Naive thymus-derived CD4-positive, alpha-beta T cell (primary cell): ENCODE measurements around the gene RFTN2. TPM values are rescaled to one million over a fixed set of nuclear protein-coding genes. Genes with fewer than 3 reads are reported as not detected.
"Not testable (repeated sequence)": the region's sequence is repeated elsewhere in the genome, so short reads cannot be mapped to it uniquely, and the experiment has no call there.

Experiments
- ATAC-seq: fragments of 150-1000 bp; cut with Tn5 transposase; 2 replicates; pipeline ENCODE4 v1.10.0; 2021; ENCODE audit warnings: mild to moderate bottlenecking, moderate library complexity
- CTCF ChIA-PET: fragments of 350-600 bp; sonication (Branson Sonifier 250); formaldehyde crosslinking; loops from one replicate; lab custom pipeline; 2021; ENCODE audit warnings: antibody characterized with exemption; lab: Charles Lee
- POLR2A ChIA-PET: fragments of 350-600 bp; sonication (Branson Sonifier 250); formaldehyde crosslinking; loops from one replicate; lab custom pipeline; 2021; ENCODE audit warnings: antibody characterized with exemption, inconsistent platforms; lab: Charles Lee
- DNase-seq, 9 donors: peaks; one replicate each; pipeline versions ENCODE4 v3.0.0 to v3.0.0-alpha.2; 2020 to 2022; ENCODE audit warnings: mixed read lengths in 1 of 9
- H3K27ac ChIP-seq: one replicate; pipeline ENCODE4 v1.7.0; 2013; ENCODE audit warnings: mild to moderate bottlenecking, low read depth, low read length, moderate library complexity
- H3K27me3 ChIP-seq, 2 donors: one replicate each; pipeline ENCODE4 v1.7.0; 2013; ENCODE audit warnings: low read length in 2 of 2, mild to moderate bottlenecking in 2 of 2, moderate library complexity in 2 of 2; ENCODE audit not compliant: control insufficient read depth in 2 of 2, insufficient read depth in 2 of 2
- H3K36me3 ChIP-seq, 3 experiments: 1 replicate in 2 of 3; 2 replicates in 1 of 3; pipeline ENCODE4 v1.7.0; 2013; ENCODE audit warnings: low read length in 3 of 3, mild to moderate bottlenecking in 3 of 3, moderate library complexity in 1 of 3; ENCODE audit not compliant: insufficient read depth in 3 of 3, control insufficient read depth in 2 of 3
- H3K4me1 ChIP-seq, 2 donors: one replicate each; pipeline ENCODE4 v1.7.0; 2013; ENCODE audit warnings: low read length in 2 of 2, mild to moderate bottlenecking in 2 of 2, moderate library complexity in 1 of 2; ENCODE audit not compliant: control insufficient read depth in 2 of 2, insufficient read depth in 2 of 2
- H3K4me3 ChIP-seq: 2 replicates; pipeline ENCODE4 v1.7.0; 2013; ENCODE audit warnings: mild to moderate bottlenecking, low read length
- H3K9me3 ChIP-seq, 3 experiments: 1 replicate in 2 of 3; 2 replicates in 1 of 3; pipeline ENCODE4 v1.7.0; 2013; ENCODE audit warnings: low read length in 3 of 3; ENCODE audit not compliant: control insufficient read depth in 2 of 3
- H3K27ac Mint-ChIP-seq, 9 donors: one replicate each; pipeline ENCODE4 v1.8.0; 2020 to 2022; ENCODE audit warnings: mixed read lengths in 9 of 9, mild to moderate bottlenecking in 8 of 9, moderate library complexity in 5 of 9, inconsistent platforms in 2 of 9
- H3K27me3 Mint-ChIP-seq, 5 donors: one replicate each; pipeline ENCODE4 v1.8.0; 2021 to 2022; ENCODE audit warnings: mixed read lengths in 5 of 5, mild to moderate bottlenecking in 1 of 5
- H3K36me3 Mint-ChIP-seq, 5 donors: one replicate each; pipeline ENCODE4 v1.8.0; 2020 to 2022; ENCODE audit warnings: mixed read lengths in 5 of 5, mild to moderate bottlenecking in 3 of 5, inconsistent platforms in 1 of 5
- H3K4me1 Mint-ChIP-seq, 7 donors: one replicate each; pipeline ENCODE4 v1.8.0; 2020 to 2022; ENCODE audit warnings: mixed read lengths in 7 of 7, mild to moderate bottlenecking in 3 of 7, inconsistent platforms in 1 of 7
- H3K4me3 Mint-ChIP-seq, 10 donors: one replicate each; pipeline ENCODE4 v1.8.0; 2020 to 2022; ENCODE audit warnings: mild to moderate bottlenecking in 10 of 10, mixed read lengths in 10 of 10, moderate library complexity in 6 of 10, inconsistent platforms in 2 of 10
- H3K9me3 Mint-ChIP-seq, 11 donors: one replicate each; pipeline ENCODE4 v1.8.0; 2020 to 2022; ENCODE audit warnings: mixed read lengths in 11 of 11, mild to moderate bottlenecking in 4 of 11, inconsistent platforms in 1 of 11, moderate library complexity in 1 of 11
- intact Hi-C, 2 donors: fragments of 100-400 bp; cut with micrococcal nuclease; formaldehyde crosslinking; loops; one replicate each; pipeline ENCODE4 v1.15.1; 2023
- polyA plus RNA-seq, 2 donors: library from polyadenylated mRNA; unstranded; fragments of 300-500 nt; fragmentation: Illumina TruSeq; gene quantifications; one replicate each; pipeline ENCODE4 v1.2.3, GENCODE V29; 2021
- total RNA-seq, 6 experiments: library from RNA in 5 of 6; stranded (reverse) in 5 of 6; gene quantifications; 1 replicate in 5 of 6; 2 replicates in 1 of 6; pipeline ENCODE4 v1.2.3 and lab custom pipeline; 2021 to 2026

RFTN2 gene
- total and polyA plus RNA-seq, 7 experiments from 2014 or later: 0.12 to 0.64 (median 0.21) TPM; not detected in 4

- CTCF ChIA-PET: no interaction called here
- DNase-seq (no peak), ATAC-seq (no peak)
- Histone ChIP-seq H3K4me3 (no peak overlapping the region), H3K27me3 (no peaks in the 10 kb centered on the region), H3K27ac (no peak overlapping the region), H3K9me3 (no peaks in the 10 kb centered on the region), H3K36me3 (no peaks in the 10 kb centered on the region), H3K4me1 (no peaks in the 10 kb centered on the region)
- Mint-ChIP-seq H3K27me3 (peaks cover 0 to 17% (median 14%) of the 10 kb centered on the region in 5 donors), H3K27ac (no peak overlapping the region), H3K4me3 (no peak overlapping the region), H3K36me3 (peaks cover 0 to 3% (median 0%) of the 10 kb centered on the region in 5 donors), H3K4me1 (peaks cover 0 to 2% (median 0%) of the 10 kb centered on the region in 7 donors), H3K9me3 (peaks cover 0 to 2% (median 0%) of the 10 kb centered on the region in 11 donors)
- POLR2A ChIA-PET: no interaction called here
- intact Hi-C loops: no loop called here
Observed at GRCh38 chr2:197591339-197592072, 83.9 kb downstream of the RFTN2 start.

GRCh38 chr2:197587255-197587654 lies 88.1 kb downstream of the RFTN2 start:
- intact Hi-C loops, H3K27ac ChIP-seq, H3K4me1 ChIP-seq, H3K27me3 ChIP-seq, H3K4me1 Mint-ChIP-seq, POLR2A ChIA-PET, H3K27ac Mint-ChIP-seq, H3K4me3 Mint-ChIP-seq, H3K36me3 Mint-ChIP-seq, H3K9me3 Mint-ChIP-seq, DNase-seq, H3K9me3 ChIP-seq, CTCF ChIA-PET, H3K4me3 ChIP-seq, H3K36me3 ChIP-seq, ATAC-seq: not testable (repeated sequence)
- H3K27me3 Mint-ChIP-seq: peaks cover 0 to 13% (median 10%) of the 10 kb centered on the region in 5 donors

GRCh38 chr2:197580166-197580565 lies 95.2 kb downstream of the RFTN2 start:
- H3K27ac Mint-ChIP-seq, H3K4me3 ChIP-seq, H3K27me3 Mint-ChIP-seq, POLR2A ChIA-PET, ATAC-seq, H3K4me1 ChIP-seq, H3K4me3 Mint-ChIP-seq, DNase-seq, H3K36me3 ChIP-seq, H3K4me1 Mint-ChIP-seq, H3K27me3 ChIP-seq, H3K36me3 Mint-ChIP-seq, CTCF ChIA-PET, H3K9me3 Mint-ChIP-seq, H3K9me3 ChIP-seq, intact Hi-C loops, H3K27ac ChIP-seq: not testable (repeated sequence)

- H3K4me1 Mint-ChIP-seq, H3K36me3 ChIP-seq, H3K27ac ChIP-seq, H3K9me3 ChIP-seq, H3K4me3 Mint-ChIP-seq, H3K27me3 Mint-ChIP-seq, H3K27ac Mint-ChIP-seq, H3K27me3 ChIP-seq, H3K4me3 ChIP-seq, ATAC-seq, POLR2A ChIA-PET, H3K4me1 ChIP-seq, intact Hi-C loops, DNase-seq: not testable (repeated sequence)
- H3K9me3 Mint-ChIP-seq: peaks cover 0 to 22% (median 10%) of the 10 kb centered on the region in 11 donors
- H3K36me3 Mint-ChIP-seq: peaks cover 4 to 14% (median 5%) of the 10 kb centered on the region in 5 donors
- CTCF ChIA-PET: interaction anchor here (0.6 kb wide), 1 partner anchor 10 kb away, joined by 5 read pairs; no protein-coding TSS in a partner anchor
Observed at GRCh38 chr2:197578294-197578693, 97.1 kb downstream of the RFTN2 start.

GRCh38 chr2:197577446-197577845 lies 97.9 kb downstream of the RFTN2 start:
- ChIA-PET CTCF (no interaction called here), POLR2A (no interaction called here)
- H3K36me3 Mint-ChIP-seq: peaks cover 4 to 23% (median 9%) of the 10 kb centered on the region in 5 donors
- Histone ChIP-seq H3K4me1 (no peaks in the 10 kb centered on the region), H3K9me3 (peaks cover 0 to 9% (median 0%) of the 10 kb centered on the region in 3 experiments), H3K27me3 (no peaks in the 10 kb centered on the region), H3K36me3 (no peaks in the 10 kb centered on the region), H3K27ac (no peak overlapping the region), H3K4me3 (no peak overlapping the region)
- no peaks in the 10 kb centered on the region for H3K4me1 Mint-ChIP-seq
- ATAC-seq (no peak), DNase-seq (no peak)
- no peaks in the 10 kb centered on the region for H3K27me3 Mint-ChIP-seq
- H3K27ac Mint-ChIP-seq: no peak overlapping the region
- intact Hi-C loops: no loop called here
- no peak overlapping the region for H3K4me3 Mint-ChIP-seq
- H3K9me3 Mint-ChIP-seq: peaks cover 0 to 31% (median 15%) of the 10 kb centered on the region in 11 donors

GRCh38 chr2:197576631-197577030 lies 98.8 kb downstream of the RFTN2 start:
- no peaks in the 10 kb centered on the region for H3K4me1 ChIP-seq
- no peak overlapping the region for H3K4me3 Mint-ChIP-seq
- H3K9me3 Mint-ChIP-seq: peaks cover 0 to 31% (median 17%) of the 10 kb centered on the region in 11 donors
- H3K27ac ChIP-seq: no peak overlapping the region
- CTCF ChIA-PET: no interaction called here
- DNase-seq: no peak
- POLR2A ChIA-PET: no interaction called here
- H3K9me3 ChIP-seq: peaks cover 0 to 9% (median 0%) of the 10 kb centered on the region in 3 experiments
- peaks cover 4 to 29% (median 9%) of the 10 kb centered on the region in 5 donors for H3K36me3 Mint-ChIP-seq
- no peaks in the 10 kb centered on the region for H3K4me1 Mint-ChIP-seq
- H3K27me3 ChIP-seq: no peaks in the 10 kb centered on the region
- no peak for ATAC-seq
- no peaks in the 10 kb centered on the region for H3K27me3 Mint-ChIP-seq
- intact Hi-C loops: no loop called here
- no peak overlapping the region for H3K4me3 ChIP-seq
- no peaks in the 10 kb centered on the region for H3K36me3 ChIP-seq
- no peak overlapping the region for H3K27ac Mint-ChIP-seq

GRCh38 chr2:197575987-197576386 lies 99.4 kb downstream of the RFTN2 start:
- no peaks in the 10 kb centered on the region for H3K4me1 Mint-ChIP-seq
- CTCF ChIA-PET: no interaction called here
- peaks cover 0 to 31% (median 17%) of the 10 kb centered on the region in 11 donors for H3K9me3 Mint-ChIP-seq
- no peaks in the 10 kb centered on the region for H3K27me3 Mint-ChIP-seq
- Histone ChIP-seq H3K36me3 (no peaks in the 10 kb centered on the region), H3K4me1 (no peaks in the 10 kb centered on the region), H3K9me3 (peaks cover 0 to 9% (median 0%) of the 10 kb centered on the region in 3 experiments), H3K27ac (no peak overlapping the region), H3K4me3 (no peak overlapping the region), H3K27me3 (no peaks in the 10 kb centered on the region)
- H3K4me3 Mint-ChIP-seq: no peak overlapping the region
- H3K36me3 Mint-ChIP-seq: peaks cover 4 to 29% (median 9%) of the 10 kb centered on the region in 5 donors
- intact Hi-C loops: no loop called here
- ATAC-seq (no peak), DNase-seq (no peak)
- H3K27ac Mint-ChIP-seq: no peak overlapping the region
- POLR2A ChIA-PET: no interaction called here
